Measurements from ENCODE around the gene GOLGA3.
"Not testable (repeated sequence)": the region's sequence is repeated elsewhere in the genome, so short reads cannot be mapped to it uniquely, and the experiment has no call there.

The GOLGA3 gene

DNA sequence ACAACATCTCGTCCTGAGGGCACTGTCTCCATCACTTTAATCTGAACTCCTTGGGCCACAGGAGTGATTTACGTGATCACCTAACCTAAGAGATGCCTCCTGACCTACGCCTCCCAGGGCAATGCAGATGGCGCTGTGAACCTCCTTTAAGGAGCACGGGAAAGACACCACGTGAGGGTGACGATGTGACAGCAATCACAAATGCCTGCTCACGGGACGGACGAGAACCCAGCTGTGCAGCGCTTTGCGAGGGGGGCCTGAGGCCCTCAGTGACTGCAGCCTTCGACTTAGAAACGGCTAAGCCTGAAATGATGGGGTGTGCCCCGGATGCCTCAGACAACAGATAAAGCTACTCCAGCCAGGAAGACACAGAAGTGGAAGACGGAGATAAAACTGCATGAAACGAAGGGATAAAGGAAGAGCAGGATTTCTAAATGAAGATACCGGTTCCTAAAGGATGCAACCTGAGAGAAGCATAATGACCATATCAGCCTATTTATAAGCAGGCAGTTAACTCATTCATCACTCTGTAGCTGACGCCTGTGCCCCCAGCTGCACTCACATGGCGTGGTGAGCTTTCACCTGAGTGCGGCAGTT lies 13.9 kb upstream of the GOLGA3 start:
- WGBS (ENCODE audit: insufficient coverage, insufficient read length): no CpG with 5 or more reads among the region's 21 CpGs
- H3K27me3 ChIP-seq (ENCODE audit: control insufficient read depth, insufficient read depth, low read length): no peaks in the 10 kb centered on the region

GRCh38 chr12:132841151-132841550 lies 12.5 kb upstream of the GOLGA3 start:
- Histone ChIP-seq H3K27me3 (ENCODE audit: control insufficient read depth, insufficient read depth, low read length) (no peaks in the 10 kb centered on the region), H3K9me3 (ENCODE audit: control insufficient read depth, insufficient read depth, low read length) (no peaks in the 10 kb centered on the region), H3K27ac (ENCODE audit: low read length) (no peak overlapping the region), H3K4me1 (ENCODE audit: control insufficient read depth, insufficient read depth, low read length) (no peaks in the 10 kb centered on the region), H3K36me3 (ENCODE audit: control insufficient read depth, insufficient read depth, low read length) (peaks cover 21% of the 10 kb centered on the region), H3K4me3 (ENCODE audit: low read length) (no peak overlapping the region)
- WGBS (ENCODE audit: insufficient coverage, insufficient read length): no CpG with 5 or more reads among the region's 15 CpGs
- no peak for DNase-seq (ENCODE audit: low read depth, low spot score)

More for the DNA sequence above, 13.9 kb upstream of the GOLGA3 start:
- no peaks in the 10 kb centered on the region for H3K9me3 ChIP-seq (ENCODE audit: control insufficient read depth, insufficient read depth, low read length)
- H3K4me3 ChIP-seq (ENCODE audit: low read length): no peak overlapping the region
- no peak overlapping the region for H3K27ac ChIP-seq (ENCODE audit: low read length)
- DNase-seq (ENCODE audit: low read depth, low spot score): no peak
- peaks cover 18% of the 10 kb centered on the region for H3K36me3 ChIP-seq (ENCODE audit: control insufficient read depth, insufficient read depth, low read length)
- peaks cover 2% of the 10 kb centered on the region for H3K4me1 ChIP-seq (ENCODE audit: control insufficient read depth, insufficient read depth, low read length)

GRCh38 chr12:132840536-132840935 lies 11.9 kb upstream of the GOLGA3 start:
- Histone ChIP-seq H3K27me3 (ENCODE audit: control insufficient read depth, insufficient read depth, low read length) (no peaks in the 10 kb centered on the region), H3K9me3 (ENCODE audit: control insufficient read depth, insufficient read depth, low read length) (no peaks in the 10 kb centered on the region), H3K36me3 (ENCODE audit: control insufficient read depth, insufficient read depth, low read length) (peaks cover 17% of the 10 kb centered on the region), H3K4me3 (ENCODE audit: low read length) (no peak overlapping the region), H3K4me1 (ENCODE audit: control insufficient read depth, insufficient read depth, low read length) (no peaks in the 10 kb centered on the region), H3K27ac (ENCODE audit: low read length) (no peak overlapping the region)
- no CpG with 5 or more reads among the region's 20 CpGs for WGBS (ENCODE audit: insufficient coverage, insufficient read length)
- no peak for DNase-seq (ENCODE audit: low read depth, low spot score)

DNA sequence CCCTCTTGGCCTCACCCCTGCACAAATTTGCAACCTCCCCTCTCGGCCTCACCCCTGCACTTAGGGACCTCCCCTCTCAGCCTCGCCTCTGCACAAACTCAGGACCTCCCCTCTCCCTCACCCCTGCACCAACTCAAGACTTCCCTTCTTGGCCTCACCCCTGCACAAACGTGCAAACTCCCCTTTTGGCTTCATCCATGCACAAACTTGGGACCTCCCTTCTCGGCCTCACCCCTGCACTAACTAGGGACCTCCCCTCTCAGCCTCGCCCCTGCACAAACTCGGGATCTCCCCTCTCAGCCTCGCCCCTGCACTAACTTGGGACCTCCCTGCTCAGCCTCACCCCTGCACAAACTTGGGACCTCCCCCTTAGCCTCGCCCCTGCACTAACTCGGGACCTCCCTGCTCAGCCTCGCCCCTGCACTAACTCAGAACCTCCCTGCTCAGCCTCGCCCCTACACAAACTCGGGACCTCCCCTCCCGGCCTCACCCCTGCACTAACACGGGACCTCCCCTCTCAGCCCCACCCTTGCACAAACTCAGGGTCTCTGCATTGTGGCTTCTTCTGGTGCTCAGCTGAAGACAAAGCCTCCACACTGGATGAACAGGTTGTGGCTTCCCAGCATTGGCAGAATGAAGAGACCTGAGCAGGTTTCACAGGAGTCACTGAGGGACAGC lies 11.0 kb upstream of the GOLGA3 start:
- Histone ChIP-seq H3K27ac (ENCODE audit: low read length) (no peak overlapping the region), H3K9me3 (ENCODE audit: control insufficient read depth, insufficient read depth, low read length) (no peaks in the 10 kb centered on the region), H3K36me3 (ENCODE audit: control insufficient read depth, insufficient read depth, low read length) (peaks cover 17% of the 10 kb centered on the region), H3K4me3 (ENCODE audit: low read length) (no peak overlapping the region), H3K4me1 (ENCODE audit: control insufficient read depth, insufficient read depth, low read length) (no peaks in the 10 kb centered on the region), H3K27me3 (ENCODE audit: control insufficient read depth, insufficient read depth, low read length) (no peaks in the 10 kb centered on the region)
- no peak for DNase-seq (ENCODE audit: low read depth, low spot score)
- WGBS (ENCODE audit: insufficient coverage, insufficient read length): no CpG with 5 or more reads among the region's 14 CpGs

GRCh38 chr12:132838410-132839080 lies 9.9 kb upstream of the GOLGA3 start:
- Histone ChIP-seq H3K27ac (ENCODE audit: low read length) (no peak overlapping the region), H3K36me3 (ENCODE audit: control insufficient read depth, insufficient read depth, low read length) (peaks cover 14% of the 10 kb centered on the region; the same call in 1 of the 2 replicates), H3K9me3 (ENCODE audit: control insufficient read depth, insufficient read depth, low read length) (no peaks in the 10 kb centered on the region), H3K27me3 (ENCODE audit: control insufficient read depth, insufficient read depth, low read length) (no peaks in the 10 kb centered on the region), H3K4me3 (ENCODE audit: low read length) (no peak overlapping the region), H3K4me1 (ENCODE audit: control insufficient read depth, insufficient read depth, low read length) (no peaks in the 10 kb centered on the region)
- WGBS (ENCODE audit: insufficient coverage, insufficient read length): no CpG with 5 or more reads among the region's 17 CpGs
- no peak for DNase-seq (ENCODE audit: low read depth, low spot score)

- H3K36me3 ChIP-seq (ENCODE audit: control insufficient read depth, insufficient read depth, low read length): peaks cover 11% of the 10 kb centered on the region; the same call in 1 of the 2 replicates
- H3K9me3 ChIP-seq (ENCODE audit: control insufficient read depth, insufficient read depth, low read length): no peaks in the 10 kb centered on the region
- DNase-seq (ENCODE audit: low read depth, low spot score): no peak
- H3K4me3 ChIP-seq (ENCODE audit: low read length): no peak overlapping the region
- H3K27ac ChIP-seq (ENCODE audit: low read length): no peak overlapping the region
- H3K4me1 ChIP-seq (ENCODE audit: control insufficient read depth, insufficient read depth, low read length): no peaks in the 10 kb centered on the region
- WGBS (ENCODE audit: insufficient coverage, insufficient read length): no CpG with 5 or more reads among the region's 27 CpGs
- H3K27me3 ChIP-seq (ENCODE audit: control insufficient read depth, insufficient read depth, low read length): no peaks in the 10 kb centered on the region
These were observed 9.2 kb upstream of the GOLGA3 start for GRCh38 chr12:132837693-132838409.

DNA sequence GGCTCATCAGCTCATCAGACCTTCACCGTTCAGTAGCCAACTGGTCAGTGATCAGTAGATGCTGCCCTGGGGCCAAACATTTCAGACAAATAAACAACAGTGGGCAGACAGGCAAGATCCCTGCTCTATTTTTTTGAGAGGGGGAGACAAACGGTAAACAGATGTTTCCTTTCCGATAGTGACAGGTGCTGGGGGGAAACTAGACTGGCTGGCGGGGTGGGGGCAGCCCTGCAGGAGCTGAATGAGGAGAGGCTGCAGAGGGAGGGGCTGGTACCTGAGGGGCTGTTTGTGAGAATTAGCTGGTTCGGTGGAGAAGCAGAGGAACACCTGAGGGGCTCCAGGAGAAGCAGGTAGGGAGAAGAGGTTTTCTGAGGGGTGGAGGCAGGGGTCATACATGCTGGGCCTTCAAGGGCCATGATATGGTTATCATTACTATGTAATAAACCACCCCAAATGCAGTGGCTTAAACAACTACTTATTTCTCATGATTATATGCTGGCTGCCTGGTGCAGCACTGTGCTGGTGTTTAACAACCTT lies 8.2 kb upstream of the GOLGA3 start:
- no peak for DNase-seq (ENCODE audit: low read depth, low spot score)
- Histone ChIP-seq H3K36me3 (ENCODE audit: control insufficient read depth, insufficient read depth, low read length) (peaks cover 11% of the 10 kb centered on the region; the same call in 1 of the 2 replicates), H3K27ac (ENCODE audit: low read length) (no peak overlapping the region), H3K4me3 (ENCODE audit: low read length) (no peak overlapping the region), H3K9me3 (ENCODE audit: control insufficient read depth, insufficient read depth, low read length) (no peaks in the 10 kb centered on the region), H3K4me1 (ENCODE audit: control insufficient read depth, insufficient read depth, low read length) (no peaks in the 10 kb centered on the region), H3K27me3 (ENCODE audit: control insufficient read depth, insufficient read depth, low read length) (no peaks in the 10 kb centered on the region)
- no CpG with 5 or more reads among the region's 5 CpGs for WGBS (ENCODE audit: insufficient coverage, insufficient read length)

GRCh38 chr12:132836230-132836629 lies 7.6 kb upstream of the GOLGA3 start:
- peaks cover 11% of the 10 kb centered on the region; the same call in 1 of the 2 replicates for H3K36me3 ChIP-seq (ENCODE audit: control insufficient read depth, insufficient read depth, low read length)
- not testable (repeated sequence) for H3K4me3 ChIP-seq (ENCODE audit: low read length); DNase-seq (ENCODE audit: low read depth, low spot score); H3K27me3 ChIP-seq (ENCODE audit: control insufficient read depth, insufficient read depth, low read length); H3K9me3 ChIP-seq (ENCODE audit: control insufficient read depth, insufficient read depth, low read length); H3K27ac ChIP-seq (ENCODE audit: low read length); H3K4me1 ChIP-seq (ENCODE audit: control insufficient read depth, insufficient read depth, low read length)
- no CpG with 5 or more reads among the region's 30 CpGs for WGBS (ENCODE audit: insufficient coverage, insufficient read length)

GRCh38 chr12:132835076-132836025 lies 6.7 kb upstream of the GOLGA3 start:
- Histone ChIP-seq H3K4me3 (ENCODE audit: low read length) (no peak overlapping the region), H3K27ac (ENCODE audit: low read length) (no peak overlapping the region), H3K36me3 (ENCODE audit: control insufficient read depth, insufficient read depth, low read length) (peaks cover 8% of the 10 kb centered on the region; the same call in 1 of the 2 replicates), H3K27me3 (ENCODE audit: control insufficient read depth, insufficient read depth, low read length) (no peaks in the 10 kb centered on the region), H3K4me1 (ENCODE audit: control insufficient read depth, insufficient read depth, low read length) (no peaks in the 10 kb centered on the region), H3K9me3 (ENCODE audit: control insufficient read depth, insufficient read depth, low read length) (no peaks in the 10 kb centered on the region)
- DNase-seq (ENCODE audit: low read depth, low spot score): no peak
- WGBS (ENCODE audit: insufficient coverage, insufficient read length): no CpG with 5 or more reads among the region's 42 CpGs
